Fibroblast of skin of scalp (primary cell): ENCODE measurements around the gene KLF18. TPM values are rescaled to one million over a fixed set of nuclear protein-coding genes. Genes with fewer than 3 reads are reported as not detected.
A peak's percentile ranks its signal among the peaks of the same experiment; 100 is the strongest.
"Not testable (repeated sequence)": the region's sequence is repeated elsewhere in the genome, so short reads cannot be mapped to it uniquely, and the experiment has no call there.

Experiments used
- DNase-seq: peaks from one replicate; pipeline ENCODE4 v3.0.0-alpha.2; 2013
- polyA plus RNA-seq, 2 experiments: library from polyadenylated mRNA; unstranded; fragments of 120-200 nt; gene quantifications; one replicate each; pipeline ENCODE4 v1.2.1, GENCODE V29; 2013; ENCODE audit not compliant: insufficient read length in 2 of 2

KLF18 gene
- polyA plus RNA-seq (2013, experiment 1 of 2; ENCODE audit: insufficient read length): not detected
- polyA plus RNA-seq (2013, experiment 2 of 2; ENCODE audit: insufficient read length): not detected

- DNase-seq: no peak
These were observed at the start of gene KLF18 for GRCh38 chr1:44141531-44141930. Gene KLF18 (minus strand): TSS chr1:44141631. CDS start chr1:44141631, 0 bp downstream.

- no peak for DNase-seq
These were observed 33.2 kb upstream of the KLF18 start for GRCh38 chr1:44174630-44175029.

GRCh38 chr1:44170281-44170823, 28.9 kb upstream of the KLF18 start:
- DNase-seq: no peak

GRCh38 chr1:44168520-44169098, 27.2 kb upstream of the KLF18 start:
- no peak for DNase-seq

GRCh38 chr1:44161546-44161945, 20.1 kb upstream of the KLF18 start:
- DNase-seq: no peak

- DNase-seq: no peak
These were observed 17.4 kb upstream of the KLF18 start for GRCh38 chr1:44158871-44159270.

- DNase-seq: no peak
These were observed 16.5 kb upstream of the KLF18 start for GRCh38 chr1:44157903-44158302.

GRCh38 chr1:44154049-44154448, 12.6 kb upstream of the KLF18 start:
- peak; percentile 26 for DNase-seq

GRCh38 chr1:44152692-44153091, 11.3 kb upstream of the KLF18 start:
- DNase-seq: no peak

- no peak for DNase-seq
These were observed 10.4 kb upstream of the KLF18 start for GRCh38 chr1:44151808-44152207.

GRCh38 chr1:44151332-44151731, 9.9 kb upstream of the KLF18 start:
- no peak for DNase-seq

- no peak for DNase-seq
These were observed 6.2 kb upstream of the KLF18 start for GRCh38 chr1:44147582-44147981.

GRCh38 chr1:44146536-44147361, 5.3 kb upstream of the KLF18 start:
- no peak for DNase-seq

GRCh38 chr1:44144962-44145756, 3.7 kb upstream of the KLF18 start:
- no peak for DNase-seq

GRCh38 chr1:44139565-44139964, 1.9 kb downstream of the KLF18 start:
- DNase-seq: not testable (repeated sequence)

GRCh38 chr1:44138239-44138638, 3.2 kb downstream of the KLF18 start:
- no peak for DNase-seq

GRCh38 chr1:44135886-44136285, 5.5 kb downstream of the KLF18 start:
- DNase-seq: no peak

- no peak for DNase-seq
These were observed 7.1 kb downstream of the KLF18 start for GRCh38 chr1:44134071-44134920.

- no peak for DNase-seq
These were observed 10.0 kb downstream of the KLF18 start for GRCh38 chr1:44131411-44131810.

GRCh38 chr1:44129616-44130500, 11.6 kb downstream of the KLF18 start:
- no peak for DNase-seq

GRCh38 chr1:44120398-44120949, 21.0 kb downstream of the KLF18 start:
- no peak for DNase-seq
